Prostate gland (tissue), 2 donors: ENCODE data around the gene CFAP20DC. TPM values are rescaled to one million over a fixed set of nuclear protein-coding genes. Genes with fewer than 3 reads are reported as not detected.

Experiments used
- DNase-seq: peaks from one replicate; pipeline ENCODE4 v3.0.0-alpha.2; 2019; ENCODE audit warnings: low spot score
- H3K27ac ChIP-seq, 2 donors: fragments of 200-600 bp; sonication (generic); 2 replicates each; pipeline ENCODE4 v1.5.1; 2017 to 2019
- H3K27me3 ChIP-seq: fragments of 200-600 bp; sonication (generic); replicated peaks from 2 replicates; pipeline ENCODE4 v1.5.1; 2019; ENCODE audit not compliant: insufficient read depth
- H3K36me3 ChIP-seq, 2 donors: fragments of 200-600 bp; sonication (generic); 1 replicate in 1 of 2; 2 replicates in 1 of 2; pipeline versions ENCODE4 v1.5.1 to v1.8.1; 2017 to 2019
- H3K4me1 ChIP-seq: fragments of 200-600 bp; sonication (generic); replicated peaks from 2 replicates; pipeline ENCODE4 v1.5.1; 2019
- H3K4me3 ChIP-seq, 2 donors: fragments of 200-600 bp; sonication (generic); 2 replicates each; pipeline ENCODE4 v1.5.1; 2017 to 2019
- H3K9me3 ChIP-seq: fragments of 200-600 bp; sonication (generic); 2 replicates; pipeline ENCODE4 v1.5.1; 2017
- POLR2A ChIP-seq: fragments of 450-650 bp; IDR thresholded peaks from one replicate; pipeline ENCODE4 v1.6.1; 2016; ENCODE audit warnings: antibody characterized with exemption, mild to moderate bottlenecking
- POLR2AphosphoS5 ChIP-seq: sonication (generic); formaldehyde crosslinking; IDR thresholded peaks from one replicate; pipeline ENCODE4 v1.6.1; 2017; ENCODE audit warnings: antibody characterized with exemption
- WGBS: methylation state at CpG from one replicate; pipeline ENCODE4 v1.1.5; 2018; 5-methylcytosine and 5-hydroxymethylcytosine counted together
- intact Hi-C: fragments of 100-400 bp; cut with DNase I; formaldehyde crosslinking; loops from one replicate; pipeline ENCODE4 v1.14.2; 2022
- total RNA-seq, 2 donors: library from RNA; depleted of rRNA; stranded (reverse); fragments of >200 nt; gene quantifications; one replicate each; pipeline ENCODE4 v1.1.0, GENCODE V29; 2016
- TF ChIP-seq, protein P1 (sequence below), 4 experiments: fragments of 200-600 bp in 2 of 4; fragments of 450-650 bp in 2 of 4; sonication (generic) in 2 of 4; IDR thresholded peaks; 1 replicate in 3 of 4; 2 replicates in 1 of 4; pipeline ENCODE4 v1.5.1; 2016 to 2019; ENCODE audit warnings: antibody characterized with exemption in 4 of 4, mild to moderate bottlenecking in 2 of 4, moderate library complexity in 2 of 4

Gene CFAP20DC
- total RNA-seq, 2 donors from 2014 or later, result 0.36 to 8.3 TPM

DNA sequence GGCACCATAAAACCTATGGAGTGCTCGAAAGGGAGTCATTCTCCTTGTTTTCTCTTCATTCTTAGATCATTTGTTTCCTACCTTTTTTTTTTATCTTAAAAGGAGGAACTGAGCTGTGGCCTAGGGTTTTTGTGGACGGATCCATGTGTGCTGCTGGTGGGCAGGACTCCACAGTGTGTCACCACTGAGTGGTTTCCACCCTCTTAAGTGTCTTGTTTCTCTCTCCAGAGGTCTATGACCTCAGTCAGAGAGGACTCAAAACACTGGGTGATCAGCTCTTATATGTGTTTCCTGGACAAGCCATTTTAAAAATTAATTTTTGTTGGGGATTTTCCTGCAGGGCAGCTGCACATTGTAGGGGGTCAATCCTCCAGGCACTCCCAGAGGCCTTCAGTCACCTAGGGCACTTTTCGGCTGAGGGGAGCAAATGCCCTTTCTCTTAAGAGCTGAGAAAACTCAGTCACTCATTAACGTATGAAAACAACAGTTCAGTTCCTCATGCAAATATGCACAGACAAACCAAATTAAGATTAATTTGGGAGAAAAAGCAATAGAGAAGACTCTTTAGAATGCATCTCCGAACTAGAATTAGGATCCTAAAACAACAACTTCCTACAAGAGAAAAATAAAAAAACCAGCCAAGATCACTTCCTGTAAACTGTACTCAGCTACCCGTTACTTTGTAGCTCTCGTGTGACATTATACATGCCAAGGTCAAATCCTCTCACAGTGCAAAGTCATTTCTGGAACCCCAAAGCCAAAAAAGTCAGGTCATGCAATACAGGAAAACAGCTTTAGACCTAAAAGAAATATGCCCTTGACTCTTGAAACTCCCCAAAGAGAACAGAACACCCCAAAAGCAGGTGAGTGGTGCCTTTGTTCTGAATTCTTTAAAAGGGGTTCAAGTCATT is 355.6 kb downstream of the CFAP20DC start:
- 72% methylated on average over 7 of the region's 7 CpGs for WGBS
- intact Hi-C loops, result no loop called here
- no peaks in the 10 kb centered on the region for H3K4me1 ChIP-seq
- no peaks in the 10 kb centered on the region for H3K27me3 ChIP-seq
- no peak for TF ChIP-seq POLR2AphosphoS5
- TF ChIP-seq, protein P1, sequence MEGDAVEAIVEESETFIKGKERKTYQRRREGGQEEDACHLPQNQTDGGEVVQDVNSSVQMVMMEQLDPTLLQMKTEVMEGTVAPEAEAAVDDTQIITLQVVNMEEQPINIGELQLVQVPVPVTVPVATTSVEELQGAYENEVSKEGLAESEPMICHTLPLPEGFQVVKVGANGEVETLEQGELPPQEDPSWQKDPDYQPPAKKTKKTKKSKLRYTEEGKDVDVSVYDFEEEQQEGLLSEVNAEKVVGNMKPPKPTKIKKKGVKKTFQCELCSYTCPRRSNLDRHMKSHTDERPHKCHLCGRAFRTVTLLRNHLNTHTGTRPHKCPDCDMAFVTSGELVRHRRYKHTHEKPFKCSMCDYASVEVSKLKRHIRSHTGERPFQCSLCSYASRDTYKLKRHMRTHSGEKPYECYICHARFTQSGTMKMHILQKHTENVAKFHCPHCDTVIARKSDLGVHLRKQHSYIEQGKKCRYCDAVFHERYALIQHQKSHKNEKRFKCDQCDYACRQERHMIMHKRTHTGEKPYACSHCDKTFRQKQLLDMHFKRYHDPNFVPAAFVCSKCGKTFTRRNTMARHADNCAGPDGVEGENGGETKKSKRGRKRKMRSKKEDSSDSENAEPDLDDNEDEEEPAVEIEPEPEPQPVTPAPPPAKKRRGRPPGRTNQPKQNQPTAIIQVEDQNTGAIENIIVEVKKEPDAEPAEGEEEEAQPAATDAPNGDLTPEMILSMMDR (IDR thresholded peaks at IDR 0.05), result no peak
- no peak for TF ChIP-seq POLR2A
- H3K9me3 ChIP-seq, result no peaks in the 10 kb centered on the region
- no peaks in the 10 kb centered on the region for H3K36me3 ChIP-seq
- no peak overlapping the region for H3K27ac ChIP-seq
- DNase-seq, result no peak
- H3K4me3 ChIP-seq, result no peak overlapping the region

DNA sequence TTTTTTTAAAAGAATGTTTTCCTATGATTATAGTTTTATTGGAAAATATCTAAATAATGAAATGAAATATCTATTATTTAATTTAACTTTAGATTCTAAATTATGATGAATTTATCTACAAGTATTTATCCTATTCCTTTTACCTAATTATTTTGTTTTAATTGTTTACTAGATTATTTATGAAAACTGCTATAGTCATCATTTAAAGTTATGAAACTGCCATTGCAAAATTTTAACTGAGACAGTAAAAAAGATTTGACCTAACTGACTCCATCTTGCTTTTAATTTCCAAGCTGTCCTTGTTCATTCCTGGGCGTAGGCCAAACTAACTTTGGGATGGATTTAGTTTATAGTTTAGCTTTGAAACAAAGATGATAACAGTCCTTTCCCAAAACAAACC is 357.3 kb downstream of the CFAP20DC start:
- Histone ChIP-seq H3K4me3 (no peak overlapping the region), H3K9me3 (no peaks in the 10 kb centered on the region), H3K27ac (no peak overlapping the region), H3K27me3 (no peaks in the 10 kb centered on the region), H3K4me1 (no peaks in the 10 kb centered on the region), H3K36me3 (no peaks in the 10 kb centered on the region)
- TF ChIP-seq, protein P1 (IDR thresholded peaks at IDR 0.05), result no peak
- TF ChIP-seq POLR2AphosphoS5, result no peak
- no peak for TF ChIP-seq POLR2A
- intact Hi-C loops, result no loop called here
- WGBS, result 91% methylated on average over 1 of the region's 1 CpG
- DNase-seq, result no peak
